HEK293 (cell line): ENCODE results near the gene EIF4B.

ENCODE experiments used
- CTCF ChIA-PET: fragments of 350-600 bp; formaldehyde crosslinking; extraction: SDS; loops from one replicate; lab custom pipeline; 2021; ENCODE audit warnings: antibody characterized with exemption; lab: Yijun Ruan, JAX
- POLR2A ChIA-PET: fragments of 300-600 bp; formaldehyde crosslinking; extraction: SDS; loops from one replicate; lab custom pipeline; 2020; ENCODE audit warnings: antibody characterized with exemption, inconsistent platforms; lab: Yijun Ruan, JAX
- H3K27ac ChIP-seq: fragments of 200-500 bp; sonication (Bioruptor generic); 2 replicates; pipeline ENCODE4 v1.5.1; 2014; ENCODE audit warnings: low read depth, low read length, control low read depth, inconsistent platforms; ENCODE audit errors: extremely low read depth
- H3K36me3 ChIP-seq, 2 experiments: fragments of 200-500 bp in 1 of 2; sonication (Bioruptor generic) in 1 of 2; 1 replicate in 1 of 2; 2 replicates in 1 of 2; pipeline ENCODE4 v1.5.1; 2014 to 2017; ENCODE audit warnings: inconsistent platforms in 2 of 2, low read length in 2 of 2; ENCODE audit not compliant: control insufficient read depth in 2 of 2, insufficient read depth in 1 of 2
- H3K4me1 ChIP-seq: fragments of 200-500 bp; sonication (Bioruptor generic); 2 replicates; pipeline ENCODE4 v1.5.1; 2014; ENCODE audit warnings: mild to moderate bottlenecking, low read length, inconsistent platforms; ENCODE audit not compliant: control insufficient read depth, insufficient read depth
- H3K4me3 ChIP-seq: 2 replicates; pipeline ENCODE4 v1.5.1; 2011; ENCODE audit warnings: low read depth, mild to moderate bottlenecking, control low read depth, low read length, moderate library complexity
- H3K9me3 ChIP-seq: fragments of 200-500 bp; sonication (Bioruptor generic); 2 replicates; pipeline ENCODE4 v1.5.1; 2014; ENCODE audit warnings: low read depth, low read length, inconsistent platforms; ENCODE audit not compliant: control insufficient read depth, insufficient read depth
- BCL11A ChIP-seq: fragments of 450-650 bp; formaldehyde crosslinking; IDR thresholded peaks from 2 replicates; pipeline ENCODE4 v1.5.1; 2016; ENCODE audit warnings: low read depth, missing biosample characterization, missing genetic modification characterization
- CTCF ChIP-seq: fragments of 450-650 bp; formaldehyde crosslinking; IDR thresholded peaks from 2 replicates; pipeline ENCODE4 v1.5.1; 2016; ENCODE audit warnings: missing biosample characterization, missing genetic modification characterization
- HOXC10 ChIP-seq: sonication (generic); formaldehyde crosslinking; IDR thresholded peaks from 2 replicates; pipeline ENCODE4 v1.8.1; 2023; ENCODE audit warnings: mild to moderate bottlenecking, missing genetic modification reagents
- REPIN1 ChIP-seq: fragments of 450-650 bp; formaldehyde crosslinking; IDR thresholded peaks from 2 replicates; pipeline ENCODE4 v1.5.1; 2017; ENCODE audit warnings: missing biosample characterization, missing genetic modification characterization, low read depth
- ZBTB1 ChIP-seq: fragments of 450-650 bp; formaldehyde crosslinking; IDR thresholded peaks from 2 replicates; pipeline ENCODE4 v1.5.1; 2016; ENCODE audit warnings: missing biosample characterization, missing genetic modification characterization
- ZBTB11 ChIP-seq: fragments of 450-650 bp; formaldehyde crosslinking; conservative IDR thresholded peaks from 2 replicates; pipeline ENCODE4 v1.5.1; 2016; ENCODE audit warnings: low read depth, missing biosample characterization, missing genetic modification characterization
- ZBTB48 ChIP-seq: fragments of 450-650 bp; formaldehyde crosslinking; IDR thresholded peaks from 2 replicates; pipeline ENCODE4 v1.5.1; 2016; ENCODE audit warnings: missing biosample characterization, missing genetic modification characterization
- ZEB2 ChIP-seq: fragments of 450-650 bp; formaldehyde crosslinking; IDR thresholded peaks from 2 replicates; pipeline ENCODE4 v1.5.1; 2016; ENCODE audit warnings: missing biosample characterization, missing genetic modification characterization
- ZFP69B ChIP-seq: fragments of 450-650 bp; formaldehyde crosslinking; IDR thresholded peaks from 2 replicates; pipeline ENCODE4 v1.5.1; 2016; ENCODE audit warnings: missing biosample characterization, missing genetic modification characterization
- ZNF121 ChIP-seq: fragments of 450-650 bp; formaldehyde crosslinking; IDR thresholded peaks from 2 replicates; pipeline ENCODE4 v1.5.1; 2016; ENCODE audit warnings: missing biosample characterization, missing genetic modification characterization
- ZNF169 ChIP-seq: fragments of 450-650 bp; formaldehyde crosslinking; IDR thresholded peaks from 2 replicates; pipeline ENCODE4 v1.5.1; 2016; ENCODE audit warnings: missing biosample characterization, missing genetic modification characterization
- ZNF223 ChIP-seq: fragments of 450-650 bp; formaldehyde crosslinking; IDR thresholded peaks from 2 replicates; pipeline ENCODE4 v1.5.1; 2016; ENCODE audit warnings: missing biosample characterization, missing genetic modification characterization
- ZNF266 ChIP-seq: fragments of 450-650 bp; formaldehyde crosslinking; IDR thresholded peaks from 2 replicates; pipeline ENCODE4 v1.5.1; 2016; ENCODE audit warnings: missing biosample characterization, missing genetic modification characterization, low read depth
- ZNF311 ChIP-seq: fragments of 450-650 bp; formaldehyde crosslinking; IDR thresholded peaks from 2 replicates; pipeline ENCODE4 v1.5.1; 2017; ENCODE audit warnings: missing biosample characterization, missing genetic modification characterization, borderline replicate concordance
- ZNF600 ChIP-seq: fragments of 450-650 bp; formaldehyde crosslinking; IDR thresholded peaks from 2 replicates; pipeline ENCODE4 v1.5.1; 2016; ENCODE audit warnings: missing biosample characterization, missing genetic modification characterization
- ZNF660 ChIP-seq: fragments of 450-650 bp; IDR thresholded peaks from 2 replicates; pipeline ENCODE4 v1.5.1; 2018; ENCODE audit warnings: missing biosample characterization, mild to moderate bottlenecking, missing genetic modification characterization
- ZNF677 ChIP-seq: fragments of 450-650 bp; IDR thresholded peaks from 2 replicates; pipeline ENCODE4 v1.5.0; 2018; ENCODE audit warnings: missing biosample characterization, mild to moderate bottlenecking, missing genetic modification characterization, moderate library complexity
- ZNF76 ChIP-seq: fragments of 450-650 bp; formaldehyde crosslinking; IDR thresholded peaks from 2 replicates; pipeline ENCODE4; 2016; ENCODE audit warnings: low read depth, missing biosample characterization, missing genetic modification characterization, borderline replicate concordance

EIF4B gene

DNA sequence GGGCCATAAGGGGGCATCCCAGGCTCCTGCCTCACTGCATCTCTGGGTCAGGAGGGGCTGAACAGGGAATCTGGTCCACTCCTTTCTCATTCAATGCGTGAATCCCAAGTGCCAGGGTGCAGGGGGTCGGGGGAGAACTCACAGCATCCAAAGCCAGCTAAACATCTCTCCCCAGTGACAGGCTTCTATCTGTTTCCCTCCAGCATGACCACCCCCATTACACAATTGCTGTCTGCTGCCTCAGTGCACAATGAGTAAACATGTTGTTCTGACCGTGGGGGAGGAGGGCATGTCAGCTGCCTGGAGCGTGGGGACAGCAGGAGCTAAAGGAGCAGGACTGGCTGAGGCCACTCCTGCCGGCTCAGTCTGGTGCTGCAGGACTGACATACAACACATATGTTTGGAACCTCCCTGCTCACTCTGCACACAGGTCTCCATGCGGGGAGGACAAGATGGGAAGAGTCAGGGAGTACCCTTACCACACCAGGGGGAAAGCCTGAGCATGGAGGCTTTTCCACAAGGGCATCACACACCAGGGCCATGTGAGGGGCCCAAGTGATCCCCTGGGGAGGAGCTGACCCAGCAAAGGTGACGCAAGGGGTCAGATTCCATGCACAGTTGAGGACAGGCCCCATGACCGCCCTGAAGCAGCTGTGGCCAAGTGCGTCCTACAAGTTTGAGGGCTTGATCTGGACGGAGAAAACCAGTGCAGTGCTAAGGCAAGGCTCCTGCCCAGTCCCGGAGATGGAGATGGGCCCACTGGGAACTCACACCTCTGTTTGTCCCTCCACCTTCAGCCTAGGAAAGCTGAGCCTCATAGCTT is 45.0 kb downstream of the EIF4B start (continued):
- TF ChIP-seq ZBTB48 (no peak; the same call in 1 of the 2 replicates), ZEB2 (tag by site-specific recombination) (0 out of 2 replicates have a peak, but pooled peaks have one; percentile 19), ZNF600 (peak; percentile 71; the same call in 1 of the 2 replicates), ZNF223 (tag by site-specific recombination) (no peak), ZBTB1 (no peak), ZNF76 (tag by site-specific recombination) (no peak), ZBTB11 (tag by site-specific recombination) (no peak), ZNF677 (tag by site-specific recombination) (no peak), REPIN1 (no peak), ZNF266 (tag by site-specific recombination) (no peak), ZNF169 (tag by site-specific recombination) (no peak), ZFP69B (tag by site-specific recombination) (peak; percentile 54; the same call in 1 of the 2 replicates), BCL11A (no peak), ZNF311 (no peak), ZNF660 (tag by site-specific recombination) (no peak)

DNA sequence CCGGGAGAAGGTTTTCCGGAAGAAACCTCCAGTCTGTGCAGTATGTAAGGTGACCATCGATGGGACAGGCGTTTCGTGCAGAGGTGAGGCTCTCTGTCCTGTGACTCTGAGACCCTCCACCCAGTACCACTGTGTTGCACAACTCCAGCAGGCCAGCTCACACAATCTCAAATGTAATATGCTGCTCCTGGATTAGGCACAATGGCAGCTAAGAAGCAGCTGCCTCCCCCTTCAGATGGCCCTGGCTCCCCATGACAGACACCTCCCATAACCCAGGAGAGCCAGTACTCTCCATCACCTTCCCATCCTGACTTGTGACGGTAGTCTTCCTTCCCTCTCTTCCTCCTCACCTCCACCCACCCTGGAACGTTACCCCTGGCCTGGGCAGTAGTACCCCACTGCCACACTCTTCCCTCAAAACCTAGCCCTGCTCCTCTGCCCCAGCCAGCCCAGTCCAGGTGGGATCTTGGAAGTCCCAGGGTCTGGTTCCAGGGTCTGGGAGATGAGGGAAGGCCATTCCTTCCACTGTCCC is 45.7 kb downstream of the EIF4B start:
- Histone ChIP-seq H3K9me3 (no peaks in the 10 kb centered on the region), H3K4me1 (peaks cover 40% of the 10 kb centered on the region), H3K36me3 (peaks cover 0 to 11% of the 10 kb centered on the region in 2 experiments; a peak in 1 of 3 replicates), H3K27ac (no peak overlapping the region), H3K4me3 (no peak overlapping the region)
- POLR2A ChIA-PET = interaction anchor here (0.6 kb wide), 1 partner anchor 151 kb away, joined by 3 read pairs; no protein-coding TSS in a partner anchor
- no peak for TF ChIP-seq CTCF (tag by site-specific recombination)
- TF ChIP-seq ZNF121 (tag by site-specific recombination) = 0 out of 2 replicates have a peak, but pooled peaks have one; percentile 25
- TF ChIP-seq HOXC10 (CRISPR knock-in tag) = no peak
- CTCF ChIA-PET = interaction anchor here (0.9 to 1.7 kb wide), 4 partner anchors 10 to 47 kb away, joined by 3 to 8 read pairs (median 4); no protein-coding TSS in a partner anchor
